ENCODE measurements around the gene SFTPA1.
"Not testable (repeated sequence)": the region's sequence is repeated elsewhere in the genome, so short reads cannot be mapped to it uniquely, and the experiment has no call there.

SFTPA1 gene

DNA sequence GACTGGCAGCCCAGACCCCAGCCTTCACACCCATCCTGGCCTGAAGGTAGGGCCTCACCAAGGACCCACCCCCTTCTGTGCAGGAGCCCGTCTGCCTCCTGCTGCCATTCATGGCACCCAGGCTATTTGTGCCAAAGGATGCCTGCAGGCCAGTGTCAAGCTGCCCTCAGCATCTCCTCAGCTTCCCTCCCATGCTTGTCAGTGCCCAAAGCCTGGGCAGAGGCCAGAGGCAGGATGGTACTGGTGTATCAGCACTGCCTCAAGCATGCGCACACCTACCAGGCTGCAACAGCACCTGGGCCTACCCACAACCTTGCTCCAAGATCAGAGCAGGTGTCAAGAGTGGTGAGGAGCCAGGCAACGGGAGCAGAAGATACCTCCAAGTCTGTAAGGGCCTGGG lies 27.6 kb downstream of the SFTPA1 start:
- H3K9me3 ChIP-seq (ENCODE audit: insufficient read depth, low read depth, low read length): no peaks in the 10 kb centered on the region
- no peaks in the 10 kb centered on the region for H3F3A ChIP-seq (ENCODE audit: low read depth)
- H3K9me2 ChIP-seq (replicated peaks; ENCODE audit: low read depth, low read length): no peaks in the 10 kb centered on the region
- no peak overlapping the region for H2AFZ ChIP-seq (ENCODE audit: low read length)
- no peak overlapping the region for H3K9ac ChIP-seq (ENCODE audit: low read depth, low read length, poor library complexity, severe bottlenecking)
- no peaks in the 10 kb centered on the region for H3K27me3 ChIP-seq (ENCODE audit: insufficient read depth, low read length, poor library complexity, severe bottlenecking)
- H3K4me3 ChIP-seq (ENCODE audit: low read length, poor library complexity, severe bottlenecking): no peak overlapping the region
- no peaks in the 10 kb centered on the region for H3K36me3 ChIP-seq (ENCODE audit: insufficient read depth, low read length)
- no peak overlapping the region for H3K4me2 ChIP-seq (ENCODE audit: low read depth, low read length, poor library complexity, severe bottlenecking)
- H4K20me1 ChIP-seq (ENCODE audit: insufficient read depth, low read length, poor library complexity, severe bottlenecking): no peaks in the 10 kb centered on the region
- no peaks in the 10 kb centered on the region for H3K79me2 ChIP-seq (ENCODE audit: insufficient read depth, low read length)
- TF ChIP-seq, protein P1, sequence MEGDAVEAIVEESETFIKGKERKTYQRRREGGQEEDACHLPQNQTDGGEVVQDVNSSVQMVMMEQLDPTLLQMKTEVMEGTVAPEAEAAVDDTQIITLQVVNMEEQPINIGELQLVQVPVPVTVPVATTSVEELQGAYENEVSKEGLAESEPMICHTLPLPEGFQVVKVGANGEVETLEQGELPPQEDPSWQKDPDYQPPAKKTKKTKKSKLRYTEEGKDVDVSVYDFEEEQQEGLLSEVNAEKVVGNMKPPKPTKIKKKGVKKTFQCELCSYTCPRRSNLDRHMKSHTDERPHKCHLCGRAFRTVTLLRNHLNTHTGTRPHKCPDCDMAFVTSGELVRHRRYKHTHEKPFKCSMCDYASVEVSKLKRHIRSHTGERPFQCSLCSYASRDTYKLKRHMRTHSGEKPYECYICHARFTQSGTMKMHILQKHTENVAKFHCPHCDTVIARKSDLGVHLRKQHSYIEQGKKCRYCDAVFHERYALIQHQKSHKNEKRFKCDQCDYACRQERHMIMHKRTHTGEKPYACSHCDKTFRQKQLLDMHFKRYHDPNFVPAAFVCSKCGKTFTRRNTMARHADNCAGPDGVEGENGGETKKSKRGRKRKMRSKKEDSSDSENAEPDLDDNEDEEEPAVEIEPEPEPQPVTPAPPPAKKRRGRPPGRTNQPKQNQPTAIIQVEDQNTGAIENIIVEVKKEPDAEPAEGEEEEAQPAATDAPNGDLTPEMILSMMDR (conservative IDR thresholded peaks at IDR 0.05; ENCODE audit: low read length): no peak
- no peak for TF ChIP-seq EZH2phosphoT487 (IDR thresholded peaks at IDR 0.05; ENCODE audit: borderline replicate concordance)
- no peaks in the 10 kb centered on the region for H3K4me1 ChIP-seq (ENCODE audit: insufficient read depth, low read length, poor library complexity, severe bottlenecking)

DNA sequence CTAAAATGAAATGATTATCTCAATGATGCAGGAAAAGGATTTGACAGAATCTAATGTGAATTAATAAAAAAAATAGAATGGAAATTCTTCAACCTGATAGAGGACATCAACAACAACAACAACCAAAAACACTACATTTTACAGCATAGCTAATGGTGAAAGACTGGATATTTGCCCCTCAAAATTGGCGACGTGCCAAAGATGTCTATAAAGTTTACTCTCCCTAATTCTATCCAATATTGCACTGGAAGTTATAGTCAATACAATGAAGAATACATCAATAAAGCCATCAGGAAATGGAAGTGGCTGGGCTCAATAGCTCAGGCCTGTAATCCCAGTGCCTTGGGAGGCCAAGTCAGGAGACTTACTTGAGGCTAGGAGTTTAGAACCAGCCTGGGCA lies 42.0 kb downstream of the SFTPA1 start:
- H3K9me3 ChIP-seq (ENCODE audit: insufficient read depth, low read depth, low read length); H2AFZ ChIP-seq (ENCODE audit: low read length); H3K79me2 ChIP-seq (ENCODE audit: insufficient read depth, low read length); H3K4me1 ChIP-seq (ENCODE audit: insufficient read depth, low read length, poor library complexity, severe bottlenecking); H3K4me3 ChIP-seq (ENCODE audit: low read length, poor library complexity, severe bottlenecking); H4K20me1 ChIP-seq (ENCODE audit: insufficient read depth, low read length, poor library complexity, severe bottlenecking); H3F3A ChIP-seq (ENCODE audit: low read depth); H3K9ac ChIP-seq (ENCODE audit: low read depth, low read length, poor library complexity, severe bottlenecking); H3K27me3 ChIP-seq (ENCODE audit: insufficient read depth, low read length, poor library complexity, severe bottlenecking); H3K9me2 ChIP-seq (replicated peaks; ENCODE audit: low read depth, low read length); H3K36me3 ChIP-seq (ENCODE audit: insufficient read depth, low read length); H3K4me2 ChIP-seq (ENCODE audit: low read depth, low read length, poor library complexity, severe bottlenecking): not testable (repeated sequence)

DNA sequence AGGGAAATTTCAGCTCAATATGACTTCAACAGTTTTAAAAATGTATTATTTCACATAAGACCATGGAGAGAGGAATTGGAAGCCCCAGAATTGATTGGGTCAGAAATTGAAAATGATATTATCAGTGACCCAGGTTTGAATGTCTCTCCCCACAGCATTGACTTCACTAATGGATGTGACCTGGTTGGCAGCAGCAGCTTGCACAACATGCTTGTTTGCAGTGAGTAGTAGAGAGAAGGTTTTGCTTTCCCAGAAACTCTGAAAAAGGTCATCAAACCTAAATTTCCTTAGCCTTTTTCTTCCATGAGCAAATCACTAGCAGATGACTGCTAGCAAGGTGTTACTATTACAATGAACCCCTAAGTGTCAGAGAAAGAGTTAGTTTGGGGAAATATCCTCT lies 52.5 kb downstream of the SFTPA1 start:
- not testable (repeated sequence) for H2AFZ ChIP-seq (ENCODE audit: low read length); H3K4me2 ChIP-seq (ENCODE audit: low read depth, low read length, poor library complexity, severe bottlenecking); H3K27me3 ChIP-seq (ENCODE audit: insufficient read depth, low read length, poor library complexity, severe bottlenecking); H3K4me3 ChIP-seq (ENCODE audit: low read length, poor library complexity, severe bottlenecking); H3K9ac ChIP-seq (ENCODE audit: low read depth, low read length, poor library complexity, severe bottlenecking); H3K9me2 ChIP-seq (replicated peaks; ENCODE audit: low read depth, low read length); H4K20me1 ChIP-seq (ENCODE audit: insufficient read depth, low read length, poor library complexity, severe bottlenecking); H3K36me3 ChIP-seq (ENCODE audit: insufficient read depth, low read length); H3K4me1 ChIP-seq (ENCODE audit: insufficient read depth, low read length, poor library complexity, severe bottlenecking); H3K9me3 ChIP-seq (ENCODE audit: insufficient read depth, low read depth, low read length); H3F3A ChIP-seq (ENCODE audit: low read depth); H3K79me2 ChIP-seq (ENCODE audit: insufficient read depth, low read length)

DNA sequence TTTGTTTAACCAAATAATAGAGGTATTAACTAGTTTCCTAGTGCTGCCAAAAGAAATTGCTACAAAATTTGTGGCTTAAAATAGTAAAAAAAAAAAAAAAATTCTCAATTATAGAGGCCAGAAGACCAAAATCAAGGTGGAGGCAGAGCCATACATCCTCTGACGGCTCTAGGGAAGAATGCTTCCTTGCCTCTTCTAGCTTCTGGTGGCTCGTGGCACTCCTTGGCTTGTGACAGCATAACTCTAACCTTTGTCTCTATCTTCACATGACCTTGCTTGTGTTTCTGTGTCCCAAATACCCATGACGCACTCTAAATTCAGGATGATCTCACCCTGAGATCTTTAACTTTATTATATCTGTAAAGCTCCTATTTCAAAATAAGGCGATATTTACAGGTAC lies 53.9 kb downstream of the SFTPA1 start:
- not testable (repeated sequence) for H3F3A ChIP-seq (ENCODE audit: low read depth); H3K27me3 ChIP-seq (ENCODE audit: insufficient read depth, low read length, poor library complexity, severe bottlenecking); H3K4me3 ChIP-seq (ENCODE audit: low read length, poor library complexity, severe bottlenecking); H3K79me2 ChIP-seq (ENCODE audit: insufficient read depth, low read length); H3K9me2 ChIP-seq (replicated peaks; ENCODE audit: low read depth, low read length); H3K36me3 ChIP-seq (ENCODE audit: insufficient read depth, low read length); H3K4me1 ChIP-seq (ENCODE audit: insufficient read depth, low read length, poor library complexity, severe bottlenecking); H3K4me2 ChIP-seq (ENCODE audit: low read depth, low read length, poor library complexity, severe bottlenecking); H3K9ac ChIP-seq (ENCODE audit: low read depth, low read length, poor library complexity, severe bottlenecking); H4K20me1 ChIP-seq (ENCODE audit: insufficient read depth, low read length, poor library complexity, severe bottlenecking); H2AFZ ChIP-seq (ENCODE audit: low read length); H3K9me3 ChIP-seq (ENCODE audit: insufficient read depth, low read depth, low read length)
